ENCODE measurements around the gene CADPS2. TPM values are rescaled to one million over a fixed set of nuclear protein-coding genes. Genes with fewer than 3 reads are reported as not detected.

CADPS2 gene
- total and polyA plus RNA-seq, 2 donors (not counting 1 experiment from before 2014, with no cell fraction given) = 11.5 to 32.2 TPM

GRCh38 chr7:122881324-122881723 is 4.9 kb downstream of the CADPS2 start:
- Histone ChIP-seq H3K4me1 (ENCODE audit: control insufficient read depth, extremely low read depth, insufficient read depth, low read length) (peaks cover 2% of the 10 kb centered on the region), H3K79me2 (ENCODE audit: control insufficient read depth, insufficient read depth, low read length) (no peaks in the 10 kb centered on the region), H3K9me3 (ENCODE audit: control insufficient read depth, insufficient read depth, low read depth, low read length) (no peaks in the 10 kb centered on the region), H3K36me3 (ENCODE audit: control insufficient read depth, insufficient read depth, low read length) (no peaks in the 10 kb centered on the region), H3K4me2 (ENCODE audit: extremely low read depth, insufficient read depth, low read length) (peak overlapping the region; percentile 28), H2AFZ (ENCODE audit: low read length) (no peak overlapping the region), H3K27me3 (ENCODE audit: control insufficient read depth, insufficient read depth, low read length) (no peaks in the 10 kb centered on the region), H3K27ac (ENCODE audit: insufficient read depth, low read length) (no peak overlapping the region), H3K4me3 (replicated peaks in 1 of 4; ENCODE audit: control extremely low read depth in 1 of 4, insufficient read depth in 1 of 4, low read depth in 3 of 4, low read length in 4 of 4) (peak overlapping the region in 2 of 4 experiments; percentile 27 to 40), H4K20me1 (ENCODE audit: control insufficient read depth, extremely low read depth, insufficient read depth, low read length) (no peaks in the 10 kb centered on the region), H3K9ac (ENCODE audit: insufficient read depth, low read length) (no peak overlapping the region)
- DNase-seq (ENCODE audit: low read depth in 2 of 2) = no peak
- TF ChIP-seq EZH2 (IDR thresholded peaks at IDR 0.05; ENCODE audit: low read length, missing control alignments) (no peak), CTCF (conservative IDR thresholded peaks at IDR 0.05 in 1 of 2, IDR thresholded peaks at IDR 0.05 in 1 of 2; ENCODE audit: low read depth in 1 of 2, low read length in 2 of 2) (no peak)

GRCh38 chr7:122869260-122869659 is 17.0 kb downstream of the CADPS2 start:
- H2AFZ ChIP-seq (ENCODE audit: low read length) = no peak overlapping the region
- H3K4me2 ChIP-seq (ENCODE audit: extremely low read depth, insufficient read depth, low read length) = no peak overlapping the region
- no peaks in the 10 kb centered on the region for H4K20me1 ChIP-seq (ENCODE audit: control insufficient read depth, extremely low read depth, insufficient read depth, low read length)
- H3K36me3 ChIP-seq (ENCODE audit: control insufficient read depth, insufficient read depth, low read length) = no peaks in the 10 kb centered on the region
- H3K4me1 ChIP-seq (ENCODE audit: control insufficient read depth, extremely low read depth, insufficient read depth, low read length) = no peaks in the 10 kb centered on the region
- H3K27ac ChIP-seq (ENCODE audit: insufficient read depth, low read length) = no peak overlapping the region
- no peak overlapping the region for H3K9ac ChIP-seq (ENCODE audit: insufficient read depth, low read length)
- TF ChIP-seq EZH2 (IDR thresholded peaks at IDR 0.05; ENCODE audit: low read length, missing control alignments) (no peak), CTCF (conservative IDR thresholded peaks at IDR 0.05 in 1 of 2, IDR thresholded peaks at IDR 0.05 in 1 of 2; ENCODE audit: low read depth in 1 of 2, low read length in 2 of 2) (no peak)
- DNase-seq (ENCODE audit: low read depth in 2 of 2) = no peak
- H3K79me2 ChIP-seq (ENCODE audit: control insufficient read depth, insufficient read depth, low read length) = no peaks in the 10 kb centered on the region
- no peak overlapping the region for H3K4me3 ChIP-seq (replicated peaks in 1 of 4; ENCODE audit: control extremely low read depth in 1 of 4, insufficient read depth in 1 of 4, low read depth in 3 of 4, low read length in 4 of 4)
- H3K27me3 ChIP-seq (ENCODE audit: control insufficient read depth, insufficient read depth, low read length) = no peaks in the 10 kb centered on the region
- no peaks in the 10 kb centered on the region for H3K9me3 ChIP-seq (ENCODE audit: control insufficient read depth, insufficient read depth, low read depth, low read length)

- no peaks in the 10 kb centered on the region for H3K79me2 ChIP-seq (ENCODE audit: control insufficient read depth, insufficient read depth, low read length)
- H3K36me3 ChIP-seq (ENCODE audit: control insufficient read depth, insufficient read depth, low read length) = no peaks in the 10 kb centered on the region
- H3K9me3 ChIP-seq (ENCODE audit: control insufficient read depth, insufficient read depth, low read depth, low read length) = no peaks in the 10 kb centered on the region
- TF ChIP-seq EZH2 (IDR thresholded peaks at IDR 0.05; ENCODE audit: low read length, missing control alignments) = no peak
- TF ChIP-seq CTCF (conservative IDR thresholded peaks at IDR 0.05 in 1 of 2, IDR thresholded peaks at IDR 0.05 in 1 of 2; ENCODE audit: low read depth in 1 of 2, low read length in 2 of 2) = no peak
- H3K27ac ChIP-seq (ENCODE audit: insufficient read depth, low read length) = no peak overlapping the region
- no peaks in the 10 kb centered on the region for H4K20me1 ChIP-seq (ENCODE audit: control insufficient read depth, extremely low read depth, insufficient read depth, low read length)
- H3K9ac ChIP-seq (ENCODE audit: insufficient read depth, low read length) = no peak overlapping the region
- H3K4me3 ChIP-seq (replicated peaks in 1 of 4; ENCODE audit: control extremely low read depth in 1 of 4, insufficient read depth in 1 of 4, low read depth in 3 of 4, low read length in 4 of 4) = no peak overlapping the region
- H3K4me2 ChIP-seq (ENCODE audit: extremely low read depth, insufficient read depth, low read length) = no peak overlapping the region
- no peaks in the 10 kb centered on the region for H3K27me3 ChIP-seq (ENCODE audit: control insufficient read depth, insufficient read depth, low read length)
- no peaks in the 10 kb centered on the region for H3K4me1 ChIP-seq (ENCODE audit: control insufficient read depth, extremely low read depth, insufficient read depth, low read length)
- no peak for DNase-seq (ENCODE audit: low read depth in 2 of 2)
- H2AFZ ChIP-seq (ENCODE audit: low read length) = no peak overlapping the region
Observed at GRCh38 chr7:122867471-122867980, 18.7 kb downstream of the CADPS2 start.
